HG03432 (cell line): Measurements from ENCODE around the gene HYCC1.

Experiments used
- ATAC-seq: cut with Tn5 transposase; IDR thresholded peaks from one replicate; pipeline ENCODE4 v1.9.1; 2021; ENCODE audit warnings: mild to moderate bottlenecking, moderate library complexity; ENCODE audit not compliant: unreplicated experiment

HYCC1 gene

GRCh38 chr7:23017309-23017708 is 3.4 kb upstream of the HYCC1 start:
- no peak for ATAC-seq

- ATAC-seq = no peak
Measured at GRCh38 chr7:23016345-23017253, 2.7 kb upstream of the HYCC1 start.

- ATAC-seq = no peak
Measured at GRCh38 chr7:23014681-23015080, 751 bp upstream of the HYCC1 start.

DNA sequence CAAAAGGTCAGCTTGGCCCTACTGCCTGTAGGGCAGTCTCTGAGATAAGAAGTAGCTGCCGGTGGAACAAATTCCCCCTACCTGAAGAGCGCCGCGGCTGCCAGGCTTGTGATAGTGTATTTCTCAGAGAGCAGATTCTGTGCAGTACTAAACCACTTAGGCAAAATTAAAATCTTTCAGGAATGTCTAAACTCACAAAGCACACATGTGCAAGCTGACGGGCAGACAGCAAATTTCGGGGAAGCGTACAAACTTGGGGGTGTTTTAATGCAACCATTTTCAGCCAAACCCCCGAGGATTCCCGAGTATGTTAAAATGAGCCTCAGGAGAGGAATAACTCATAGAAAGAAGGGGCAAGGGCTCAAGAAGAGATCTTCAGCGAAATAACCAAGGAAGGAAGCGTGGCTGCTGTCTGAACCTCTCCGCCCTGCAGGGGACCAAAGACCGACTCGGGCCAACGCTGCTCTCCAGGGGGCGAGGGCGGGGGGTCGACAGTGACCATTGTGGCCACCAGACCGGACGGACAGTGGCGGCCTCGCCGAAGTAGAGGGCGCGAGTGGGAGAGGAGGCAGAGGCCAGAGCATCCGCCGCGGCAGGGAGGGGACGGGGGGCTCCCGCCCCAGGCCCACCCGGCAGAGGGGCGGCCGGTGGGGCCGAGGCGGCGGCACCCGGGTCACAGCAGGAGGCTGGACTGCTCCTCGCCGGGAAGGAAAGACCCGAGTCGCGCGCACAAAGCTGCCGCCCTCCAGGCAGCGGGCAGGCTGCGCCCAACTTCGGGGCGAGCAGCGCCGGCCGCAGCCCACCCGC is 819 bp downstream of the HYCC1 start:
- ATAC-seq = peak; percentile 5

GRCh38 chr7:23012186-23012585 is 1.7 kb downstream of the HYCC1 start:
- no peak for ATAC-seq

DNA sequence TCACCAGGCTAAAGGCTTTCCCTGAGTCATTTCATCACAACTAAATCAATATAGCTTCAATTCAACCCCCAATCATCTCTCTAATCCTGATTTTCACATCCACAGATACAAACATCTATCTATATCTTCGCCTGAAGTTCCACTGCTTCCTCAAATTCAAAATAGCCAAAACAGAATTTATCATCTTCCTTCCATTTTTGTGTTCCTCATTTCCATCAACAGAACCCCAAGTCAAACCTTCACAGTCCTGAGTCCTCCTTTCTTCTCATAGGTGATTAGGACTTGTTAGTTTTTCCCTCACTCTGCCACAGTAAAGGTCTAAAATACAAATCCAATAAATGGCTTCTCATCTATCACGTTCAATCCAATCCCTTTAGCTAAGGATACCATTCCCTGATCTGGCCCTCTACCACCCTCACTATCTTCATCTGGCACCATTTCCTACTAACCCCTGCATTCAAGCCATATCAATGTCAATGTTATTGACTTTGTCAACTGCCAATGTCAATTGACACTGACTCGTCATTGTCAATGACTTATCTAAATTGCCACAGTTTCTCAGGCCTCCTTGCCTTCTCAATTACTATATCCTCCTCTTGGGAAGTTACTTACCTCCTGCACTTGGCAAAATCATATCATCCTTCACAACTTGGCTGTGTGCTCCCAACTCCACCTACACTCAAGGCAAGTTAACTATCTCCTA is 2.6 kb downstream of the HYCC1 start:
- ATAC-seq = no peak

DNA sequence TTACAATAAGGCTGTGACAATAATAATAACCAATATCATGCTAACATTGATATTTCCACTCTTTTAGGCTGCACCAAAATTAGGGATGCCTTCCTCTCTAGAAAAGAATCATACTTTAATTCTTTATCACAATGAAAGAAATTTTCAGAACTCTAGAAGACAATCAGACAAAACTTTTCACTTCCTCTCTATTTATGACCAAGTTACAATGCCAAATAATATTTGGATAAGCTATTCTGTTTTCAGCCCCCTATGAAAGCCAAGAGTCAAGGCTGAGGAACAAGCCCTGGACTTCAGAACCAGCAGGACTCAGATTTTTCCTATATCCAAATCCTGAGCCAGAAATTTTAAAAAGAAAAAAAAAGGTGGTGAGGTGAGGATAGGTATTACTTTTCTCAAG is 4.6 kb downstream of the HYCC1 start:
- ATAC-seq = no peak

- no peak for ATAC-seq
Measured at GRCh38 chr7:23004247-23004520, 9.7 kb downstream of the HYCC1 start.

- no peak for ATAC-seq
Measured at GRCh38 chr7:23003505-23004246, 10.3 kb downstream of the HYCC1 start.

DNA sequence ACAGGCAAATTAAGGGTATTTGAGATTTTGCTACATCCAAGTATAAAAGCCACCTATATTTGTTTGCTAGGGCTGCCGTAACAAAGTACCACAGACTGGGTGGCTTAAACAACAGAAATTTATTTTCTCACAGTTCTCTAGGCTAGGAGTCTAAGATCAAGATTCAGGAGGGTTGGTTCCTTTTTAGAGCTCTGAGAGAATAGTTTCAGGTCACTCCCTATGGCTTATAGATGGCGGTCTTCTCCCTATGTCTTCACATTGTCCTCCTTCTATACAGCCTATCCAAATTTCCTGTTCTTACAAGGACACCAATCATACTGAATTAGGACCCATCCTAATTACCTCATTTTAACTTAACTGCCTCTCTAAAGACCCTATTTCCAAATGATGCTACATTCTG is 11.2 kb downstream of the HYCC1 start:
- no peak for ATAC-seq

- no peak for ATAC-seq
Measured at GRCh38 chr7:23001610-23002009, 12.3 kb downstream of the HYCC1 start.

- ATAC-seq = no peak
Measured at GRCh38 chr7:23000597-23001360, 13.2 kb downstream of the HYCC1 start.

DNA sequence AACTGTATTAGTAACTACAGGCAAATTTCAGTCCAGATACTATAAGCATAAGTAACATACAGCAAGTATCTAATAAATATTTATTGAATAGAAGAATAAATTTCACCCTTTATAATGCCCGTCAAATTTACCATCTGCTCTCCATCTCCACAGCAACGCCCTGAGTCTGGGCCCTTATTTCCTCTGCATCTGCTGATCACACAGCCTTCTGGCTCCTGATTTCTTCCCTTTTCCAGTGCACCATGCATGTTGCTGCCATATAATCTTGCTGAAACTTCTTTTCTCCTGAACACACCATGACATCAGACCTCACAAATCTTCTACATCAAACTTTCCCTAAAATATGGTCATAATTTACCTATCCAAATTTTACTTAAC is 15.4 kb downstream of the HYCC1 start:
- no peak for ATAC-seq

DNA sequence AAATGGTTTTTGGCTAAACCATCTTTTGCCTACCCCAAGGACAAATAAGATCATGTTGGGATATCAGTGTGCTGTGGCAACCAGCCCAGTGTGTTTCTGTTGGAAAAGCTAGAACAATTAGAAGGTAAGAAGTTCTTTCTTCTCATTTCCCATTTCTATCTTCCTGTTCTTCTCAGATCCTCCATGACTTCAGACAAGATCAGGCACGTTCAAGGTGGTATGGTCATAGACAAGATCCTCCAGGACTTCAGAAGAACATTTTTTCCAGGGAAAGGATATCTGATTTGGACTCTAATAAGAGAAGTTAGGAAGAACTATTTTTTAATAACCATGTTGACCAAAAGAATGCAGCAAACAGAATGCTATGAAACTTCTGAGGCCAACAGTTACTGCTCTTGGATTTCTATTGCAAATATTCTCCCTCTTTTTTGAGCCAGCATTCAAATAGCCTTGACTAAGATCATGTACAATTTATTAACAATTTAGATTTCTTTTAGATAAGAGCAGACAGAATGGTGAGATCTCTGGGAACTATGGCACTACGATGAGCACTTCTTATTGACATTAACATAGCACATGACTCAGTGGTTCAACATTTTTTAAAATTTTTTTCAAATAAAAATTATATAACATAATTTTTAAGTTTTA is 15.9 kb downstream of the HYCC1 start:
- ATAC-seq = no peak

- ATAC-seq = no peak
Measured at GRCh38 chr7:22996470-22996869, 17.5 kb downstream of the HYCC1 start.

DNA sequence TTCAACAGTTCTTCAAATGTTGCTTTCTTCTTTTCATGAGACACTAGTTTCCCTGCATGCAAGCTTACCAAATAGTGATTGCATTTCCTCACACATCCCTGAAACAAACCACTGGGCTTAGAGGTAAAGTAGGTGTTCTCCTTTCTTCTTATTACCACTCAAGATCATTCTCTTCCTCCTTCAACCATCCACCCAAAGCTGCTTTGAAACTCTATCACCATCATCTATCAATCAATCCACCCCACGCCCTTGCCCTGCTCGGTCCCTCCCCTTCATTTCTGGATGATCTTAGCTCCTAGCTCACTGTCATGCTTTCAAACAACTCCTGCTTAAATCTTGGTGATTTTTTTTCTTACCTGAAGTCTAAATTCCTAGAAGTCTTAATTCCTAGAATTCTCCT is 18.9 kb downstream of the HYCC1 start:
- no peak for ATAC-seq

- peak; percentile 88 for ATAC-seq
Measured at GRCh38 chr7:22992874-22993840, 20.8 kb downstream of the HYCC1 start.

- ATAC-seq = no peak
Measured at GRCh38 chr7:22990588-22990949, 23.4 kb downstream of the HYCC1 start.
